GM12878 (cell line): ENCODE results near the gene AMN. TPM values are rescaled to one million over a fixed set of nuclear protein-coding genes. Genes with fewer than 3 reads are reported as not detected.

Experiments used
- ATAC-seq: fragments of 200-7000 bp; cut with Tn5 transposase; 3 replicates; pipeline ENCODE4 v1.9.1; 2020; ENCODE audit warnings: mild to moderate bottlenecking, moderate library complexity
- BruUV-seq: library from RNA; stranded (reverse); fragments of 400-500 nt; replicated peaks from 2 replicates; lab custom pipeline; 2021; lab: Mats Ljungman, UMichigan
- CTCF ChIA-PET: fragments of 300-600 bp; sonication (Branson Sonifier 250); formaldehyde crosslinking; extraction: SDS; loops from one replicate; lab custom pipeline; 2021; ENCODE audit warnings: inconsistent platforms; lab: Yijun Ruan, JAX
- POLR2A ChIA-PET: fragments of 350-600 bp; formaldehyde crosslinking; extraction: SDS; loops from one replicate; lab custom pipeline; 2021; ENCODE audit warnings: inconsistent platforms; lab: Charles Lee
- RAD21 ChIA-PET: fragments of 300-600 bp; sonication (Branson Sonifier 250); formaldehyde crosslinking; loops from one replicate; lab custom pipeline; 2023; ENCODE audit warnings: antibody characterized with exemption; ENCODE audit not compliant: unreplicated experiment; lab: Charles Lee
- SMC1A ChIA-PET: fragments of 300-600 bp; sonication (Branson Sonifier 250); formaldehyde crosslinking; loops from one replicate; lab custom pipeline; 2023; ENCODE audit not compliant: unreplicated experiment, uncharacterized antibody; lab: Charles Lee
- DNase-seq: peaks from one replicate; pipeline ENCODE4 v3.0.0-alpha.2; 2011; ENCODE audit warnings: low read depth, low spot score
- FAIRE-seq: peaks from 3 replicates; lab custom pipeline; 2011; peaks lifted over from hg19 to GRCh38; lab: Jason Lieb, UNC
- H2AFZ ChIP-seq: 2 replicates; pipeline ENCODE4 v1.6.0; 2011; ENCODE audit warnings: low read depth, low read length, control low read depth; ENCODE audit not compliant: control insufficient read depth
- H3K27ac ChIP-seq: 2 replicates; pipeline ENCODE4 v1.5.1; 2011; ENCODE audit warnings: control low read depth; ENCODE audit not compliant: control insufficient read depth, insufficient read depth
- H3K27me3 ChIP-seq, 2 experiments: replicated peaks in 1 of 2; 2 replicates each; pipeline versions ENCODE4 v1.6.0 to v1.6.1; 2011; ENCODE audit warnings: low read length in 1 of 2; ENCODE audit not compliant: control insufficient read depth in 2 of 2, insufficient read depth in 2 of 2
- H3K36me3 ChIP-seq, 2 experiments: 2 replicates each; pipeline ENCODE4 v1.5.1; 2011; ENCODE audit warnings: low read length in 1 of 2; ENCODE audit not compliant: control insufficient read depth in 2 of 2, insufficient read depth in 2 of 2
- H3K4me1 ChIP-seq: 2 replicates; pipeline ENCODE4 v1.6.1; 2011; ENCODE audit warnings: mild to moderate bottlenecking, low read length, moderate library complexity, mixed read lengths; ENCODE audit not compliant: control insufficient read depth, insufficient read depth
- H3K4me2 ChIP-seq: 2 replicates; pipeline ENCODE4 v1.6.0; 2011; ENCODE audit warnings: control low read depth; ENCODE audit not compliant: control insufficient read depth, insufficient read depth
- H3K4me3 ChIP-seq: fragments of 200-600 bp; sonication (generic); 2 replicates; pipeline ENCODE4 v1.5.1; 2016
- H3K79me2 ChIP-seq: 2 replicates; pipeline ENCODE4 v1.6.0; 2011; ENCODE audit warnings: low read length; ENCODE audit not compliant: control insufficient read depth, insufficient read depth
- H3K9ac ChIP-seq: 2 replicates; pipeline ENCODE4 v1.8.0; 2011; ENCODE audit warnings: low read length, control low read depth, mixed read lengths; ENCODE audit not compliant: control insufficient read depth, insufficient read depth
- H3K9me3 ChIP-seq: replicated peaks from 3 replicates; pipeline ENCODE4 v1.5.1; 2011; ENCODE audit warnings: mild to moderate bottlenecking, low read length; ENCODE audit not compliant: control insufficient read depth, insufficient read depth
- H4K20me1 ChIP-seq: 2 replicates; pipeline ENCODE4 v1.6.0; 2011; ENCODE audit not compliant: control insufficient read depth, insufficient read depth
- BCL11A ChIP-seq: IDR thresholded peaks from 2 replicates; pipeline ENCODE4 v1.6.1; 2011; ENCODE audit warnings: low read depth, low read length
- CUX1 ChIP-seq: IDR thresholded peaks from 2 replicates; pipeline ENCODE4 v1.6.1; 2012; ENCODE audit warnings: improper control_type of control experiment, low read depth, low read length; ENCODE audit not compliant: insufficient replicate concordance
- DPF2 ChIP-seq: fragments of 450-650 bp; IDR thresholded peaks from 2 replicates; pipeline ENCODE4 v1.6.1; 2017; ENCODE audit warnings: mild to moderate bottlenecking
- EED ChIP-seq: sonication (generic); IDR thresholded peaks from 2 replicates; pipeline ENCODE4 v1.6.1; 2016; ENCODE audit warnings: antibody characterized with exemption, low read depth
- NFXL1 ChIP-seq: fragments of 450-650 bp; IDR thresholded peaks from 2 replicates; pipeline ENCODE4 v1.6.1; 2017; ENCODE audit warnings: antibody characterized with exemption, mild to moderate bottlenecking, borderline replicate concordance
- RUNX3 ChIP-seq: IDR thresholded peaks from 2 replicates; pipeline ENCODE4 v1.6.1; 2012; ENCODE audit warnings: low read length, inconsistent platforms
- SPI1 ChIP-seq: IDR thresholded peaks from 2 replicates; pipeline ENCODE4 v1.6.1; 2011; ENCODE audit warnings: low read depth, mild to moderate bottlenecking, low read length, moderate library complexity, borderline replicate concordance; ENCODE audit not compliant: insufficient read depth
- TCF12 ChIP-seq: IDR thresholded peaks from 2 replicates; pipeline ENCODE4 v1.6.1; 2011; ENCODE audit warnings: low read depth, mild to moderate bottlenecking, low read length
- TCF3 ChIP-seq: IDR thresholded peaks from 2 replicates; pipeline ENCODE4 v1.6.1; 2012; ENCODE audit warnings: low read depth, mild to moderate bottlenecking, low read length, borderline replicate concordance; ENCODE audit not compliant: insufficient read depth
- TCF7 ChIP-seq: IDR thresholded peaks from 2 replicates; pipeline ENCODE4 v1.6.1; 2014; ENCODE audit warnings: antibody characterized with exemption, borderline replicate concordance
- ZNF687 ChIP-seq: fragments of 450-650 bp; IDR thresholded peaks from 2 replicates; pipeline ENCODE4 v1.6.1; 2017; ENCODE audit warnings: mild to moderate bottlenecking, moderate library complexity
- WGBS: methylation state at CpG from one replicate; pipeline ENCODE4 v1.1.6; 2016; ENCODE audit warnings: low lambda C conversion rate; ENCODE audit not compliant: insufficient replicate concordance, insufficient coverage; ENCODE audit errors: missing lambda C conversion rate; 5-methylcytosine and 5-hydroxymethylcytosine counted together
- in situ Hi-C: fragments of 300-500 bp; cut with MboI; formaldehyde crosslinking; loops from 9 replicates; pipeline ENCODE4 v1.14.3; 2018; ENCODE audit warnings: mixed read lengths
- intact Hi-C: fragments of 100-400 bp; cut with micrococcal nuclease; formaldehyde crosslinking; loops from one replicate; pipeline ENCODE4 v1.14.2; 2022; ENCODE audit not compliant: unreplicated experiment
- polyA plus RNA-seq, 11 experiments: library from polyadenylated mRNA; depleted of rRNA in 4 of 11; unstranded in 6 of 11; stranded (reverse) in 5 of 11; fragments of >200 nt; fragmentation: Nextera tagmentation in 4 of 11; fragmentation: Illumina TruSeq in 1 of 11; extraction: Ambion mirVana in 4 of 11; extraction: Trizol in 1 of 11; gene quantifications; 1 replicate in 1 of 11; 2 replicates in 10 of 11; pipeline versions ENCODE4 v1.2.1 to v1.2.3, GENCODE V29; 2011 to 2016; ENCODE audit warnings: inconsistent platforms in 2 of 11, missing spikeins in 2 of 11, low read depth in 1 of 11
- total RNA-seq, 4 experiments: library from RNA; depleted of rRNA in 3 of 4; stranded (reverse); fragments of >200 nt in 3 of 4; fragmentation: Illumina TruSeq in 1 of 4; extraction: Trizol in 1 of 4; gene quantifications; 2 replicates each; pipeline versions ENCODE4 v1.2.1 to v1.2.3, GENCODE V29; 2013 to 2021

AMN gene
- total and polyA plus RNA-seq, 10 of the 15 experiments (the other 5 are each of a cell fraction or from before 2014, with no cell fraction given), result 0.03 to 0.33 (median 0.11) TPM; not detected in 6

DNA sequence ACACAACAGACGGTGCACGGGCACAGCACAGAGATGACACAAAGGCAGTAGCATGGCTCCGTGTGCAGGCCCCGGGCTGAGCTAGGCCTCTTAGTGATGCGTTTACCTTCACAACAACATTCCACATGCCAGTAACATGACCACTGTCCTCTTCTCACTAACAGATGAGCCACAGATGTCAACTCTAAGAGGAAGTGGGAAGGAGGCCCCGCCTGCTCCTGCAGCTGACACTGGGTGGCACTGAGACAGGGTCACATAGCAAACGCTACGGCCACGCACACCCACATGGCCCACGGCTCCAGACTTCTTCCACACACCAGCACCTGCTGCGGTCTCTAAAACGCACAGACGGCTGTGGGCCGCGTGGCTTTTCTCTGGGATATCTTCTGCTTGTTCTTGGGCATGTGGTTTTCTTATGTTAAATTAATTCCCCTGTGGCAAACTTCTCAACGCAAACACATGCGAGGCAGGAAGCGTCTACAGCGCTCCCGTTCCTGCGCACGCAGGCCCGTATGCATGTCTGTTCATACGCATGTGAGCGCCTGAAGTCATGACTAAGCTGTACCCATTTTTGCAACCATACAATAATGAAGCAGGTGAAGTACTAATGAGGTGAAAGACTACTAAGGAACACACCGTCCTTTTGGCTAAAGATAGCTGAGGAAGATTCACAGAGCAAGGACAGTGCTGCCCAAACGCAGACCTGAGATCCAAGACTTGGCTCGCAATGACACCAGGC, 26.8 kb downstream of the AMN start:
- Histone ChIP-seq H3K4me3 (no peak overlapping the region), H3K27ac (peak overlapping the region; percentile 37), H3K4me2 (no peak overlapping the region; the same call in 1 of the 2 replicates), H3K36me3 (peaks cover 9 to 20% of the 10 kb centered on the region in 2 experiments; a peak in 3 of 4 replicates), H2AFZ (peak overlapping the region; percentile 28), H3K9ac (no peak overlapping the region), H3K79me2 (no peaks in the 10 kb centered on the region), H3K9me3 (no peaks in the 10 kb centered on the region), H3K4me1 (peaks cover 25% of the 10 kb centered on the region), H4K20me1 (no peaks in the 10 kb centered on the region), H3K27me3 (no peaks in the 10 kb centered on the region)
- ATAC-seq (peak; percentile 64), DNase-seq (no peak), FAIRE-seq (peak; percentile 54)
- ChIA-PET RAD21 (no interaction called here), CTCF (interaction anchor here (1.1 kb wide), 1 partner anchor 155 kb away, joined by 3 read pairs; no protein-coding TSS in a partner anchor), POLR2A (interaction anchor here (0.5 kb wide), 1 partner anchor 335 kb away, joined by 4 read pairs; no protein-coding TSS in a partner anchor), SMC1A (no interaction called here)
- intact Hi-C loops, result no loop called here
- no TSS peak for BruUV-seq
- WGBS, result 29% methylated on average over 28 of the region's 28 CpGs
- TF ChIP-seq TCF12 (0 out of 2 replicates have a peak, but pooled peaks have one; percentile 24), SPI1 (peak; percentile 83), BCL11A (no peak), CUX1 (no peak), RUNX3 (peak; percentile 21; the same call in 1 of the 2 replicates), TCF3 (0 out of 2 replicates have a peak, but pooled peaks have one; percentile 22), EED (peak; percentile 38; the same call in 1 of the 2 replicates), ZNF687 (peak; percentile 68; the same call in 1 of the 2 replicates), DPF2 (no peak), NFXL1 (no peak), TCF7 (no peak)
- in situ Hi-C loops, result no loop called here
